Lower leg skin (tissue), 4 donors: ENCODE results near the gene PATZ1. TPM values are rescaled to one million over a fixed set of nuclear protein-coding genes. Genes with fewer than 3 reads are reported as not detected.
A peak's percentile ranks its signal among the peaks of the same experiment; 100 is the strongest.

Experiments
- DNase-seq, 2 donors: peaks; one replicate each; pipeline ENCODE4 v3.0.0-alpha.2; 2019; ENCODE audit warnings: low spot score in 2 of 2
- H3K4me3 ChIP-seq: fragments of 200-600 bp; sonication (generic); 2 replicates; pipeline ENCODE4 v1.5.1; 2017; ENCODE audit warnings: mild to moderate bottlenecking, low read depth; ENCODE audit not compliant: poor library complexity, severe bottlenecking
- CTCF ChIP-seq, 3 donors: fragments of 450-650 bp; IDR thresholded peaks; one replicate each; pipeline ENCODE4 v1.5.1; 2016; ENCODE audit warnings: antibody characterized with exemption in 3 of 3, mild to moderate bottlenecking in 3 of 3, moderate library complexity in 2 of 3
- POLR2A ChIP-seq, 2 donors: fragments of 450-650 bp; IDR thresholded peaks; one replicate each; pipeline ENCODE4 v1.6.1; 2016 to 2017; ENCODE audit warnings: antibody characterized with exemption in 2 of 2, mild to moderate bottlenecking in 1 of 2, moderate library complexity in 1 of 2
- WGBS, 2 donors: methylation state at CpG; one replicate each; pipeline ENCODE4 v1.1.5; 2018; 5-methylcytosine and 5-hydroxymethylcytosine counted together
- intact Hi-C: fragments of 100-400 bp; cut with DNase I; formaldehyde crosslinking; loops from one replicate; pipeline ENCODE4 v1.15.0; 2023; ENCODE audit warnings: low total_unique reads
- total RNA-seq, 4 donors: library from RNA; depleted of rRNA; stranded (reverse); fragments of >200 nt; gene quantifications; one replicate each; pipeline ENCODE4 v1.1.0, GENCODE V29; 2016

Gene PATZ1
- total RNA-seq, 4 donors from 2014 or later: 10.5 to 17.0 (median 13.0) TPM

GRCh38 chr22:31284281-31285155 lies 61.6 kb downstream of the PATZ1 start:
- no peak for TF ChIP-seq CTCF (IDR thresholded peaks at IDR 0.05)
- no peak for TF ChIP-seq POLR2A (IDR thresholded peaks at IDR 0.05)
- WGBS, 2 donors: 31 to 45% methylated on average over 3 of the region's 3 CpGs
- DNase-seq: peak in 1 of 2 donors; percentile 74
- intact Hi-C loops: no loop called here
- H3K4me3 ChIP-seq: no peak overlapping the region

GRCh38 chr22:31282748-31283468 lies 63.2 kb downstream of the PATZ1 start:
- H3K4me3 ChIP-seq: no peak overlapping the region
- 80 to 83% methylated on average over 8 of the region's 8 CpGs for WGBS, 2 donors
- intact Hi-C loops: no loop called here
- DNase-seq: peak in 1 of 2 donors; percentile 84
- TF ChIP-seq CTCF (IDR thresholded peaks at IDR 0.05) (no peak), POLR2A (IDR thresholded peaks at IDR 0.05) (no peak)

- intact Hi-C loops: no loop called here
- H3K4me3 ChIP-seq: no peak overlapping the region
- TF ChIP-seq CTCF (IDR thresholded peaks at IDR 0.05) (no peak), POLR2A (IDR thresholded peaks at IDR 0.05) (no peak)
- 48 to 59% methylated on average over 4 of the region's 4 CpGs for WGBS, 2 donors
- peak in 1 of 2 donors; percentile 58 for DNase-seq
Measured at GRCh38 chr22:31281733-31282132, 64.4 kb downstream of the PATZ1 start.

- peak in 1 of 2 donors; percentile 57 for DNase-seq
- intact Hi-C loops: no loop called here
- no peak overlapping the region for H3K4me3 ChIP-seq
- TF ChIP-seq POLR2A (IDR thresholded peaks at IDR 0.05) (no peak), CTCF (IDR thresholded peaks at IDR 0.05) (no peak)
Measured at GRCh38 chr22:31279821-31280505, 66.2 kb downstream of the PATZ1 start.

GRCh38 chr22:31279327-31279669 lies 66.8 kb downstream of the PATZ1 start:
- intact Hi-C loops: no loop called here
- TF ChIP-seq POLR2A (IDR thresholded peaks at IDR 0.05) (no peak), CTCF (IDR thresholded peaks at IDR 0.05) (no peak)
- H3K4me3 ChIP-seq: no peak overlapping the region
- DNase-seq: peak in 1 of 2 donors; percentile 71
